Left hindlimb (tissue), 1 donor: ENCODE results near the gene KBTBD6.
"Not testable (repeated sequence)": the region's sequence is repeated elsewhere in the genome, so short reads cannot be mapped to it uniquely, and the experiment has no call there.

Experiments
- DNase-seq: peaks from one replicate; pipeline ENCODE4 v3.0.0-alpha.2; 2018

Gene KBTBD6

GRCh38 chr13:41132512-41133152 lies at the start of gene KBTBD6:
Gene KBTBD6, minus strand, starts transcription at chr13:41132802. Its CDS starts 291 bp downstream, at chr13:41132511.
- DNase-seq, result peak; percentile 98

DNA sequence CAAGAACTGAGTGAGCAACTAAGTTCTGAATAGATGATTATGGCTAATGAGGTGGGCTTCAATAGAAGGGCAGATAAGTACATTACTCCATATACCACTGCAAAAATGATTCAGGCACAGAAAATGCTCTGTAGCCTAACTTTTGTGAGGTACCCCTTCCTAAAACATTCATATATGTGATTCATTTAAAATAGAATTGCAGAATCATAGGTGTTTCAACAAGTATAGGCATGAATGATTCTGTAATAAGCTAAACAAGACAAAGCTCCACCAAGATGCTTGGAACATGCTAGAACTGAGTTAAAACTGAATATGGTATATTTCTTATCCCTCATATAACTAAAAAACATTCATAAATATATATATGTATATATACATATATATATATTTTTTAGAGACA lies 49.6 kb upstream of the KBTBD6 start:
- DNase-seq, result no peak

GRCh38 chr13:41179593-41180250 lies 47.1 kb upstream of the KBTBD6 start:
- no peak for DNase-seq

GRCh38 chr13:41178040-41178439 lies 45.4 kb upstream of the KBTBD6 start:
- DNase-seq, result no peak

DNA sequence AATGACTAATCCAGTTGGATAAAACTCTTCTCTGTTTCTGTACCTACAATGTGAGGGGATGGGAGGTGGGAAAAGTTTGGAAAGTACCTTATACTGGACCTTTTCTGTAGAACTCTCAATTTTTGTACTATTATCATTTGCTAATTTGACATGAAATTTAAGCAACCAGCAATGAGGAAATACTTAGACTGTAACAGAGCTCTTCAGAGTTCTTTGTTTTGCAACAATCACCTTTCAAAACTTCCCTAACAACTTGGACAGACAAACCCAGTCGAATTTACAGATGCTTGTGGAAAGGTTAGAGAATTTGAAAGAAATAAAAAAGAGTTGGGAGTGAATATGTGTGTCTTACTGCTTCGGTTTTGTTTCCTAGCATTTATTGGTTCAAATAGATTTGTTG lies 45.0 kb upstream of the KBTBD6 start:
- DNase-seq, result no peak

- not testable (repeated sequence) for DNase-seq
Observed at GRCh38 chr13:41175576-41175975, 43.0 kb upstream of the KBTBD6 start.

GRCh38 chr13:41162151-41162550 lies 29.5 kb upstream of the KBTBD6 start:
- no peak for DNase-seq

DNA sequence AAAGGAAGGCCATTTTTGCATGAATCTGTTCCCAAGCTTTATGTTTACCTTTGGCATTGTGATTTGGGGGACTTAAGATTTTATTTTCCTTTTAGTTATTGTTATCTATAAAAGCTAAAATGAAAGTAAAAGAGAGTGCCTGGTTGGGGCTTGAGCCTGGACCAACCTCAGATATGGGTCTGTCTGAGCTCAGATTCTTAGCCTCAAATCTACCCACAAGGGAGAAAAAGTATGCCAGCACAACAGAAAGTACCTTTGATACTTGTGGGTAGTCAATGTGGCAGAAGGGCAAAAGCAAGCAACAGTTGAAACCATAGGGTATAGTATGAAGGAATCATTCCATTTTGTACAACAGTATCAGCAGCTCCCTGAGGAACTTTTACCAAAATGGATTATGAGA lies 26.6 kb upstream of the KBTBD6 start:
- DNase-seq, result no peak

GRCh38 chr13:41157048-41157717 lies 24.6 kb upstream of the KBTBD6 start:
- DNase-seq, result no peak

DNA sequence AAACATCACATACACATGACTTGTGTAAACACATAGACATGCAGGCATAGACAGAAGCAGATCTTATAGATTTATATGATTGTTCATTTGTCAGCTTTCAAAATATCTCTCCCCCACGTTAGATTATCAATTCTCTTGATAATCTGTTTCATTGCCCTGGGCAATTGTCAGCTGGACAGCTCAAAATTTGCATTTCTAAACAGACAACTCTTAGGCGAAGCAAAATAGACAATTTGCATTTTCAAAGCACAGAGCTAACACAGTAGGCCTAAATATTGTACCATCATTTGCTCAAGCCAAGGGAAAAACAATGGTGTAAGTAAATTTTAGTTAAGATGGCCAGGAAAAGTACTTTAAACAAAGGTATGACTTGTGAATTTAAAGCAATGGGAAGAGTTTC lies 24.0 kb upstream of the KBTBD6 start:
- DNase-seq, result no peak

DNA sequence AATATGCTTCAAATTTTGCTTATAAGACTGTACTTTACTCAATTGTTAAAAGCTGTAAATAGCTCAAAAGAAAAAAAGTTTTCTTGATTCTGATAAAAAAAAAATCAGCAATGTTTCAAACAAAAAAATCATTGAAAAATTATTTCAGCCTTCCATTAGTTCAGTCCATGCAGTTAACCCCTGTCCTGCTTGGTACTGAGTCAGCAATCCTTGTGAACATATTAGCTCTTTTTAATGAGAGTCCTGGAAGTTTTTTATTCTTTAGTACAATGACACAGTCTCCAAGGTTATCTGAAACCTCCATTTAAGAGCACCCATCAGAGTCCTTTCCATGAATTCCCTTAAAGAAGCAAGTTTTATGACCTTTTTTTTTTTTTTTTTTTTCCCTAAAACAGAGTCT lies 21.4 kb upstream of the KBTBD6 start:
- DNase-seq, result no peak

DNA sequence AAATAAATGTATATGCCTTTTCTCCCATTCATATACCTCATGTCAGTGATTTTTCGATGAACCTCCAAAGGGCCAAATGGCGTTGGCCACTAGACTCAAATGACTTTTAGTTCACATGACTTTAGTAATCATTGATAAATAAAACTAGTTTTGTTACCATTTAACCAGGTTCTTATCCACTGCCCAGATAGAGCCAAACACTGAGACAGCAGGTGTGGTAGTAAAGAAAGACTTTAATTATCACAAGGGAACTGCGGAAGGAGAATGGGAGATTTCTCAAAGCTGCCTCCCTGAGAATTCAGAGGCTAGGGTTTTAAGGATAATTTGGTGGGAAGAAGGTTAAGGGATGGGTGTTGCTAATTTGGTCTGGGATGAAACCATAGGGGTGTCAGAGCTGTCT lies 19.4 kb upstream of the KBTBD6 start:
- no peak for DNase-seq

GRCh38 chr13:41150058-41150457 lies 17.5 kb upstream of the KBTBD6 start:
- no peak for DNase-seq

DNA sequence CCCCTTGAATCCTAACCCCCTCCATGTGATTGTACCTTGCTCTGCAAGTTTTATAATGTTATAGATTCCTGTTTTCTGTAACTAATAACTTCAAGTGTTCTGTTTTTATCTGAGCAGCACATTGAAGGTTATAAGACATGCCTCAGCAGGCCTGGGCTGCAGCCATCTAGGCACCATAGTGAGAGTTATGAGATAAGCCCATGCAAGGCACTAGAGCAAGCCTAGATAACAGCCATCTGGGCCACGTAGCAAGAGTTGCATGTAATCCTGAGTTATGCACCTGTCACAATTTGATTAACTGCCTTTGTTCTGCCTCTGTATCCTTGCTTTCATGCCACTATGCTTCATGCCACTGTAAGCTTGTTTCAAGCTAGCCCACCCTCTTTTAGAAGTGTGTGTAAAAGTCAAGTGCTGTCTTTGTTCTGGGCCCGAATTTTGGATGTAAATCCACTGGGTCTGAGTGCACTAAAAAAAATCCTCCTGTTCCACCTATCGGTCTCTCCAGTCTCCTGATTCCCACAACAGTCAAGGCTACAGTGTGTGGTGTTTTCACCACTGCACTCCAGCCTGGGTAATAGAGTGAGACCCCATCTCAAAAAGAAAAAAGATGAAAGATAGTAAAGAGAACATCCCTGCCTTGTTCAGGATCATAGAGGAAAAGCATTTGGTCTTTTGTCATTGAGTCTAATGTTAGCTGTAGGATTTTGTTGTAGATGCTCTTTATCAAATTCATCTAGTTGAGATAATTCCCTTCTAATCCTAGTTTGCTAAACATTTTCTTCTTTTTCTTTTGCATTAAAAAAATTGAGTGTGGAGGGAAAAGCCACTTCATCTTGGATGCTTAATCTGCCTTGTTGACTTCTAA lies 16.0 kb upstream of the KBTBD6 start:
- no peak for DNase-seq

- no peak for DNase-seq
Observed at GRCh38 chr13:41145136-41145908, 12.7 kb upstream of the KBTBD6 start.

- DNase-seq, result no peak
Observed at GRCh38 chr13:41144576-41144975, 12.0 kb upstream of the KBTBD6 start.

- no peak for DNase-seq
Observed at GRCh38 chr13:41139296-41139966, 6.8 kb upstream of the KBTBD6 start.

DNA sequence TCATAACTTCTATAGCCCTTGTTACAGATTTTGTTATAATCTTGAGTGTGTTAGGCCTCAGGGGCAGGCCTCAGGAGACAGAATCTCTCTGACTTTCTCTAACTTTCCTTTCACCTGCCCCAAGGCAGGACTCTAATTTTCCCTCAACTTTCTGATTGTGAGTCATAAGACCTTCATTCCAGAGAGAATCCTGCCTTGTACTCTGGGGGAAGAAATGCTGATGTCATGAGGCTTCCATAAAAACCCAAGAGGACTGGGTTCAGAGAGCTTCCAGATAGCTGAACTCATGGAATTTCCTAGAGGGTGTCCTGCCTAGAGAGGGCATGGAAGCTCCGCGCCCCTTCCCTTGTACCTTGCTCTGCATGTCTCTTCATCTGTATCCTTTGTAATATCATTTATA lies 5.3 kb upstream of the KBTBD6 start:
- no peak for DNase-seq

GRCh38 chr13:41137241-41137640 lies 4.6 kb upstream of the KBTBD6 start:
- DNase-seq, result no peak

GRCh38 chr13:41136396-41137031 lies 3.9 kb upstream of the KBTBD6 start:
- DNase-seq, result no peak

- DNase-seq, result no peak
Observed at GRCh38 chr13:41133951-41134350, 1.3 kb upstream of the KBTBD6 start.
